ENCODE measurements around the gene CHST14.
A peak's percentile ranks its signal among the peaks of the same experiment; 100 is the strongest.

CHST14 gene

DNA sequence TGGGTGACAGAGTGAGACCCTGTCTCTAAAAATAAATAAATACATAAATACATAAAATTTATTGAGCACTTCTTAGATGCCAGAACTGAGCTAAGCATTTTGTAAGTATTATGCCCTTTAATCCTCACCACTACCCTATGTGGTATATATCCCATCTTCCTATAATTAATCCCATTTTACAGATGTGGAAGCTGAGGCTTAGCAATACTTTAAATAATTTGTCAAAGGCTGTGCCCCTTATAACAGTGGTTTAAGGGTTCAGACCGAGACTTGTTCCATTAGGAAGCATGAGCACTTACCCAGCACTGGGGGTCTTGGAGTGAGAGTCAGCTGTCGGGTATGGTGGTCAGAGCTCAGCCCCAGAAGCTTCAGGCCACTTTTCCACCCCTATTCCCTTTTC is 7.5 kb upstream of the CHST14 start:
- DNase-seq, result no peak

DNA sequence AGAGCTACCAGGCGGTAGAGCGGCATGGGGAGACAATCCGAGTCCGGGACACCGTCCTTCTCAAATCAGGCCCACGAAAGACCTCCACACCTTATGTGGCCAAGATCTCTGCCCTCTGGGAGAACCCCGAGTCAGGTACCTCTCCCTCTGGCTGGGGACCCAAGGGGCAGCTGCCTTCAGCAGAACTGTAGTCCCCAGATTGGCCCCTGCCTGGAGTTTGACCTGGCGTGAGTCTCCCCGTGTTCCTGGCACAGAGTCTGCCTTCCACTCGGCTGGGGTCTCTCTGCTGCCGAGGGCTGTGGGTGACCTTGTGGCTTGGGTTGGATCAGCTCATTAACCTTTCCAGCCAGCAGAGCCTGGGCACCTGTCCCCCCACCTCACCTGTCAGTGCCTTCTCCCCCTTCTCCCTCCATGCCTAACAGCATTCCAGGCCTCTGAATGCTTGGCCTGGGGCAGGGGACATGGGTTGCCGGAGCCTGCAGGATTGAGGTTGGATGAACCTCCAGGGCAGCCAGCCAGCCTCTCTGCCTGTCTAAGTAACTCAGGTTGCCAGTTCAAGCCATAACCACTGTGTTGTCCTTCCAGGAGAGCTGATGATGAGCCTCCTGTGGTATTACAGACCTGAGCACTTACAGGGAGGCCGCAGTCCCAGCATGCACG is 6.8 kb upstream of the CHST14 start:
- no peak for DNase-seq

DNA sequence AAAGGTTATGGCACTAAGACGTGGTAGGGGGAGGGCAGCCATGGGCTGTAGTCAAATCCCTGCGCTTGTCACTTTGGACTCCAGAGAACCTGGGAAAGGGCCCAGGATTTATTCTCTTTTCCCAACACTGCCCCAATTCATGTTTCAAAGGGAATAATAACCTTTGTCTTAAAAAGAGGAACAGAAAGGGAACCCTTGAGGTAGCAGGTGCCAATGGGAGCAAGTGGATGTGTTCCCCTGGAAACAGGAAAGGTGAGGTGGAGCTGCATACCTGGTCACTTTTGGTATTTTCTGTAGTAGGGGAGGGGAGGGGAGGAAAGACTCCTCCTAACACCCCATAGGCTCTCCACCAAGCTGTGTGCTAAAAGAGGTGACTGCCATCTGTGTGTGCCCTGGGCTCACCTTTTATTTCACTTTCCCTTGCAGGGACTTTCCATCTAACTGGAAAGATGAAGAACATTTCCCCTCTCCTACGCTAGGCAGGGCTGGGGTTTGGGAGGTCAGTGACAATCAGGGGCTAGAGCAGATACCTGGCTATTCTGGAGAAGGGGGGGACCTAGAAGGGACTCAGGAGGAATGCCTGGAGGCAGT is 6.1 kb upstream of the CHST14 start:
- DNase-seq, result no peak

- DNase-seq, result no peak
Measured at GRCh38 chr15:40465939-40466338, 4.8 kb upstream of the CHST14 start.

DNA sequence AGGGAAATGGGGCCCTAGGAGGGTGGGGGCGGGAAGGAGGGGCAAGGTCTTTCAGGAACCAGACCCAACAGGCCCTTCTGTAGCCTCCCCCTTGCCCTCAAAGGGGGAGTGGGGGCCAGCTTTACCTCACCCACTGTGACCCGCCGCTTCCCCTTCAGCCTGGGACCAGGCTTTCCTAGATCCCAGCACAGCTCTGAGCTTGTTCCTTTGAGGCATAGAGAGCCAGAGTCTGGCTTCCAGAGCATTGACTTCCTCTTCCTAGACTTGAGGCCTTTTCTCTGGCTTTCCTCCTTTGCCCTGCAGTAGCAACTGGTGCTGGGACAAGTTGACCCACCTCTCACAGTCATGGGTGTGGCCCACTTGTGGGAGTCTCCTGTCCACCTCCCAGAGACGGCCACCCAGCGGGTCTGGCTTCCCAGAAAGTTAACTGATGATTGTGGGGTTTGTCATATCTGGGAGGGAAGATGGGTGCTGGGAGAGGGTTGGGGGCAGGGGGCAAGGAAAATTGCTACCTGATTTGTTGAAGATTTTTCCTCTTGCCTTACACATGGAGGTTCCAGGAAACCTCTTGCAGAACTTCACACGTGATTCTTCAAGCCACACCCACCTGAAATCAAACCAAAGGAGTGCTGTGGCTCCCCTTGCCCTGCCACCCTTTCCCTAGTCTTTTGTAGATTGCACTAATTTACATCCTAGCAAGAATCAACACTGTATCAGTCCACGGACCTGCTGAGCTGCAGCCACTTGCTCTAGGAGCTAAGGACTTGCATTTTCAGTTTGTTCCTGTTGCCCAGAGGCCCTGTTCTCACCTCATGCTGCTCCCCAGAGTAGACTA is 4.1 kb upstream of the CHST14 start:
- no peak for DNase-seq

- no peak for DNase-seq
Measured at GRCh38 chr15:40467261-40467615, 3.5 kb upstream of the CHST14 start.

- DNase-seq, result no peak
Measured at GRCh38 chr15:40468898-40469331, 1.9 kb upstream of the CHST14 start.

GRCh38 chr15:40469776-40470390 is 901 bp upstream of the CHST14 start:
- no peak for DNase-seq

- no peak for DNase-seq
Measured at GRCh38 chr15:40471105-40471807, 472 bp downstream of the CHST14 start.

- DNase-seq, result peak; percentile 14
Measured at GRCh38 chr15:40471808-40472150, 995 bp downstream of the CHST14 start.

GRCh38 chr15:40472171-40472727 is 1.5 kb downstream of the CHST14 start:
- no peak for DNase-seq

DNA sequence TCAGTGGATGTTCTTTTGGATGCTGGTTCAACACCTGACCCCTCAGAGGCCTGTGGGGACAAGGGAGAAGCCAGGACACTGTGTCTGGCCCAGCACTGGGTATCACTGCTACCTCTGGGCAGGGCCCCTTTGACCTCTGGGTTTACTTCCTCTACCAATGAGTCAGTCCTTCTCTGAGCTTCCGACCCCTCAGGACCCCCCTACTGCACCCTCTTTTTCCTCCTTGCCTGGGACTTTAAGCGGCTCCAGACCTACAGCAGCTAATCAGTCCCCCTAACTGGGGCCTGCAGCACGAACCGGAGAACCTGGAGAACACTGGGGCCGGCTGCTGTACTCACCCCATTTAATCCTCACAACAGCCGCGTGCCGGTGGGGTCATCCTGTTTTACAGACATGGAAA is 3.8 kb downstream of the CHST14 start:
- no peak for DNase-seq

- no peak for DNase-seq
Measured at GRCh38 chr15:40477642-40478327, 7.0 kb downstream of the CHST14 start.

GRCh38 chr15:40479024-40479423 is 8.2 kb downstream of the CHST14 start:
- DNase-seq, result no peak

- no peak for DNase-seq
Measured at GRCh38 chr15:40481341-40482074, 10.7 kb downstream of the CHST14 start.

DNA sequence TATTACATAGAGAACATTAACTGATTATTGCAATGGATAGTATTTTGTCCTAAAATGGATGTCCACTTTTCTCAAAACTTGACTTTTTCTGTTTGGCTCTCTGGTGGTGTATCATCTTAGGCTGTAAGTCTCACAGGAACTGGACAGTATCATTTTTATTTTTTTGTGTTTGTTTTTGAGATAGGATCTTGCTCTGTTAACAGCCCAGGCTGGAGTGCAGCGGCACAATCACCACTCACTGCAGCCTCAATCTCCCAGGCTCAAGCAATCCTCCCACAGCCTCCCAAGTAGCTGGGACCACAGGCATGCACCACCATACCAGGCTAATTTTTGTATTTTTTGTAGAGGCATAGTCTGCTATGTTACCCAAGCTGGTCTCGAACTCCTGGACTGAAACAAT is 13.1 kb downstream of the CHST14 start:
- DNase-seq, result no peak

GRCh38 chr15:40486066-40486770 is 15.4 kb downstream of the CHST14 start:
- DNase-seq, result no peak

DNA sequence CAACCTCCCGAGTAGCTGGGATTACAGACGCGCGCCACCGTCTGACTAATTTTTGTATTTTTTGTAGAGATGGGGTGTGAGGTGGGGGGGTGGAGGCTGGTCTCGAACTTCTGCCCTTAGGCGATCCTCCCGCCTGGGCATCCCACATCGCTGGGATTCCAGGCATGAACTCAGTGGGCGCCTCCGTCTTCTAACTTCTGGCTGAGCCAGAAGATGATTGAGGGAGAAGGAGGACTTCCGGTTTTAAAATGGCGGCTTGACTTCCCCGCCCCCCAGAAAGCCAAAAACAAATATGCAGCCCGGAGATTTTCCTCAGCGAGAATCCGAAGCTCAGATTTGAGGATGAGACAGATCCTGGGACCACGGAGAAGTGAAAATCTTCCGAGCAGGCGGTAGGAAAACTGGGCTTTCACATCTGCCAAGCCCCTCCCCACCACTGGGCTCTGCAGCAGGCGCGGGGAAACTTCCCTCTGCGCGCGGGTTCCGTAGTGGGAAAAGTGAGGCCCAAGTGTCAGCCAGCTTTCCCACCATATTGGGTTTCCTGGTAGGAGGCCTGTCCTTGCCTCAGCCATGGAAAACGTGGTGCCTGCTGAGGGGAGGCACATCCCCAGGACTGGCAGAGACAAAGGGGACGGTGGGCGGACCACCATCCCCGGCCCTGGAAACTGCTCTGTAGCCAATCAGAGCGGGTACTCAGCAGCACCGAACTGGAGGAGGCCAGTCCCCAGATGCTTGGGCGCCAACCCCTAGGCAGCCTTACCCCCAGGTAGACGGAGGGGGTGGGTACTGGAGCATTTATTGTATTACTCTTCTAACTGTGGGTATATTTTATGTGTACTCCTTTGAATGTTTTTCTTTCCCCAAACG is 17.3 kb downstream of the CHST14 start:
- DNase-seq, result no peak

- no peak for DNase-seq
Measured at GRCh38 chr15:40489274-40490175, 18.7 kb downstream of the CHST14 start.

Measured in NCI-H526 treated with DMSO at 0.1 percent for 48 hours (cell line).